Measurements from ENCODE around the gene KLHL35.
"Not testable (repeated sequence)": the region's sequence is repeated elsewhere in the genome, so short reads cannot be mapped to it uniquely, and the experiment has no call there.

Gene KLHL35

GRCh38 chr11:75426720-75427086 is 6.3 kb downstream of the KLHL35 start:
- no peak for DNase-seq (ENCODE audit: low read depth in 3 of 3)

GRCh38 chr11:75425422-75425821 is 7.6 kb downstream of the KLHL35 start:
- no peak for DNase-seq (ENCODE audit: low read depth in 3 of 3)

- no peak for DNase-seq (ENCODE audit: low read depth in 3 of 3)
Observed at GRCh38 chr11:75424396-75424795, 8.6 kb downstream of the KLHL35 start.

- no peak for DNase-seq (ENCODE audit: low read depth in 3 of 3)
Observed at GRCh38 chr11:75423721-75424120, 9.3 kb downstream of the KLHL35 start.

- no peak for DNase-seq (ENCODE audit: low read depth in 3 of 3)
Observed at GRCh38 chr11:75422248-75423231, 10.5 kb downstream of the KLHL35 start.

GRCh38 chr11:75421902-75422247 is 11.1 kb downstream of the KLHL35 start:
- DNase-seq (ENCODE audit: low read depth in 3 of 3) = no peak

- DNase-seq (ENCODE audit: low read depth in 3 of 3) = no peak
Observed at GRCh38 chr11:75421035-75421602, 11.9 kb downstream of the KLHL35 start.

GRCh38 chr11:75420224-75421034 is 12.6 kb downstream of the KLHL35 start:
- DNase-seq (ENCODE audit: low read depth in 3 of 3) = no peak

- DNase-seq (ENCODE audit: low read depth in 3 of 3) = no peak
Observed at GRCh38 chr11:75413864-75414263, 19.1 kb downstream of the KLHL35 start.

- DNase-seq (ENCODE audit: low read depth in 3 of 3) = not testable (repeated sequence)
Observed at GRCh38 chr11:75413146-75413545, 19.9 kb downstream of the KLHL35 start.

GRCh38 chr11:75409971-75410370 is 23.0 kb downstream of the KLHL35 start:
- not testable (repeated sequence) for DNase-seq (ENCODE audit: low read depth in 3 of 3)

GRCh38 chr11:75408957-75409219 is 24.1 kb downstream of the KLHL35 start:
- no peak for DNase-seq (ENCODE audit: low read depth in 3 of 3)

- DNase-seq (ENCODE audit: low read depth in 3 of 3) = no peak
Observed at GRCh38 chr11:75406338-75406777, 26.6 kb downstream of the KLHL35 start.

GRCh38 chr11:75403983-75404658 is 28.9 kb downstream of the KLHL35 start:
- DNase-seq (ENCODE audit: low read depth in 3 of 3) = no peak

GRCh38 chr11:75403037-75403436 is 30.0 kb downstream of the KLHL35 start:
- DNase-seq (ENCODE audit: low read depth in 3 of 3) = no peak

GRCh38 chr11:75402002-75402773 is 30.8 kb downstream of the KLHL35 start:
- DNase-seq (ENCODE audit: low read depth in 3 of 3) = no peak

GRCh38 chr11:75400146-75400865 is 32.7 kb downstream of the KLHL35 start:
- no peak for DNase-seq (ENCODE audit: low read depth in 3 of 3)

GRCh38 chr11:75399344-75400145 is 33.5 kb downstream of the KLHL35 start, which contains the start of gene RPS3:
TSS of gene RPS3 (plus strand) at chr11:75399518. CDS start at chr11:75399548, 30 bp downstream.
- DNase-seq (ENCODE audit: low read depth in 3 of 3) = peak; percentile 75 to 88 (median 81)

- DNase-seq (ENCODE audit: low read depth in 3 of 3) = no peak
Observed at GRCh38 chr11:75398906-75399305, 34.1 kb downstream of the KLHL35 start.

Data from stimulated activated CD4-positive, alpha-beta T cell treated with anti-CD3 and anti-CD28 coated beads, TNF-alpha, amount 100 ng/mL, for 24 hours (primary cell).